H1 (cell line): ENCODE results near the gene KCNMA1. TPM values are rescaled to one million over a fixed set of nuclear protein-coding genes. Genes with fewer than 3 reads are reported as not detected.

Experiments used
- CTCF ChIA-PET: fragments of 300-600 bp; sonication (Branson Sonifier 250); formaldehyde crosslinking; loops from one replicate; lab custom pipeline; 2021; ENCODE audit not compliant: partially characterized antibody; lab: Charles Lee
- POLR2A ChIA-PET: fragments of 300-600 bp; sonication (Branson Sonifier 250); formaldehyde crosslinking; loops from one replicate; lab custom pipeline; 2021; ENCODE audit warnings: inconsistent platforms; ENCODE audit not compliant: partially characterized antibody; lab: Charles Lee
- DNase-seq, 2 experiments: peaks; one replicate each; pipeline versions ENCODE4 v3.0.0 to v3.0.0-alpha.2; 2010 to 2022; ENCODE audit warnings: low spot score in 2 of 2, low read depth in 1 of 2, mixed read lengths in 1 of 2
- FAIRE-seq: peaks from 2 replicates; lab custom pipeline; 2011; peaks lifted over from hg19 to GRCh38; lab: Jason Lieb, UNC
- H2AFZ ChIP-seq: 2 replicates; pipeline ENCODE4 v1.8.1; 2012; ENCODE audit warnings: low read length, inconsistent platforms
- H2AK5ac ChIP-seq: 2 replicates; pipeline ENCODE4 v1.6.1; 2013; ENCODE audit warnings: low read depth, low read length
- H2BK120ac ChIP-seq: replicated peaks from 2 replicates; pipeline ENCODE3; 2013; ENCODE audit warnings: low read depth, low read length, inconsistent platforms
- H2BK12ac ChIP-seq: 2 replicates; pipeline ENCODE4 v1.6.1; 2013; ENCODE audit warnings: low read depth, low read length
- H2BK15ac ChIP-seq: 2 replicates; pipeline ENCODE4 v1.6.1; 2013; ENCODE audit warnings: low read length
- H2BK20ac ChIP-seq: 2 replicates; pipeline ENCODE4 v1.6.1; 2013; ENCODE audit warnings: low read length
- H2BK5ac ChIP-seq: 2 replicates; pipeline ENCODE4 v1.6.1; 2013; ENCODE audit warnings: low read depth, low read length
- H3K14ac ChIP-seq: 2 replicates; pipeline ENCODE4 v1.6.1; 2013; ENCODE audit warnings: inconsistent platforms; ENCODE audit not compliant: insufficient read length
- H3K18ac ChIP-seq: 2 replicates; pipeline ENCODE4 v1.6.1; 2013; ENCODE audit warnings: low read length; ENCODE audit errors: extremely low read depth
- H3K23ac ChIP-seq: 2 replicates; pipeline ENCODE4 v1.6.1; 2013; ENCODE audit warnings: inconsistent platforms; ENCODE audit not compliant: insufficient read length
- H3K23me2 ChIP-seq: 2 replicates; pipeline ENCODE4 v1.6.1; 2013; ENCODE audit warnings: low read depth, low read length
- H3K27ac ChIP-seq: 2 replicates; pipeline ENCODE4 v1.6.1; 2011; ENCODE audit warnings: low read depth, low read length, inconsistent platforms
- H3K27me3 ChIP-seq, 4 experiments: replicated peaks in 1 of 4; 1 replicate in 1 of 4; 2 replicates in 3 of 4; pipeline versions ENCODE4 v1.6.1 to v1.8.1; 2011 to 2013; ENCODE audit warnings: low read length in 3 of 4, mild to moderate bottlenecking in 3 of 4, inconsistent platforms in 2 of 4, mixed read lengths in 2 of 4, moderate library complexity in 1 of 4; ENCODE audit not compliant: control insufficient read depth in 3 of 4, insufficient read depth in 3 of 4; ENCODE audit errors: extremely low read depth in 1 of 4
- H3K36me3 ChIP-seq, 4 experiments: 2 replicates each; pipeline versions ENCODE4 v1.6.1 to v1.8.1; 2011 to 2013; ENCODE audit warnings: mild to moderate bottlenecking in 4 of 4, low read length in 3 of 4, moderate library complexity in 2 of 4, control low read depth in 1 of 4, inconsistent platforms in 1 of 4; ENCODE audit not compliant: insufficient read depth in 4 of 4, control insufficient read depth in 2 of 4
- H3K4ac ChIP-seq: replicated peaks from 2 replicates; pipeline ENCODE3; 2013; ENCODE audit warnings: low read length, low read depth, mixed read lengths, inconsistent platforms; ENCODE audit not compliant: insufficient read length
- H3K4me1 ChIP-seq, 4 experiments: replicated peaks in 1 of 4; 1 replicate in 1 of 4; 2 replicates in 3 of 4; pipeline versions ENCODE4 v1.6.1 to v1.8.1; 2011 to 2013; ENCODE audit warnings: low read length in 3 of 4, inconsistent platforms in 2 of 4, mixed read lengths in 1 of 4; ENCODE audit not compliant: insufficient read depth in 4 of 4, control insufficient read depth in 3 of 4
- H3K4me2 ChIP-seq, 2 experiments: 2 replicates each; pipeline versions ENCODE4 v1.6.1 to v1.8.1; 2011 to 2013; ENCODE audit warnings: low read depth in 2 of 2, low read length in 2 of 2, control low read depth in 1 of 2, inconsistent platforms in 1 of 2, mild to moderate bottlenecking in 1 of 2; ENCODE audit not compliant: insufficient read depth in 1 of 2
- H3K4me3 ChIP-seq, 4 experiments: fragments of 200-600, 300-600 bp in 1 of 4; sonication (generic), shearing (Covaris generic), sonication (Bioruptor Twin) in 1 of 4; 2 replicates each; pipeline versions ENCODE4 v1.5.1 to v1.8.1; 2011 to 2016; ENCODE audit warnings: low read length in 4 of 4, low read depth in 3 of 4, control low read depth in 2 of 4, inconsistent platforms in 2 of 4, mild to moderate bottlenecking in 2 of 4, mixed read lengths in 1 of 4, moderate library complexity in 1 of 4; ENCODE audit not compliant: insufficient read depth in 2 of 4; ENCODE audit errors: extremely low read depth in 1 of 4
- H3K56ac ChIP-seq: replicated peaks from 2 replicates; pipeline ENCODE3; 2013; ENCODE audit warnings: low read depth, mild to moderate bottlenecking, mixed read lengths, low read length, inconsistent platforms; ENCODE audit not compliant: insufficient read length
- H3K79me1 ChIP-seq: 2 replicates; pipeline ENCODE4 v1.6.1; 2013; ENCODE audit warnings: low read depth, low read length, control low read depth
- H3K79me2 ChIP-seq, 2 experiments: 2 replicates each; pipeline versions ENCODE4 v1.6.1 to v1.8.1; 2012 to 2013; ENCODE audit warnings: low read length in 2 of 2, mild to moderate bottlenecking in 2 of 2, inconsistent platforms in 1 of 2; ENCODE audit not compliant: insufficient read depth in 2 of 2, control insufficient read depth in 1 of 2
- H3K9ac ChIP-seq, 4 experiments: replicated peaks in 1 of 4; 1 replicate in 1 of 4; 2 replicates in 3 of 4; pipeline versions ENCODE4 v1.6.1 to v1.8.1; 2011 to 2013; ENCODE audit warnings: low read depth in 3 of 4, low read length in 3 of 4, control low read depth in 2 of 4, mild to moderate bottlenecking in 2 of 4, moderate library complexity in 2 of 4, inconsistent platforms in 1 of 4; ENCODE audit errors: extremely low read depth in 1 of 4
- H3K9me3 ChIP-seq, 2 experiments: 2 replicates each; pipeline versions ENCODE4 v1.6.1 to v1.8.1; 2012 to 2013; ENCODE audit warnings: mild to moderate bottlenecking in 2 of 2, moderate library complexity in 2 of 2, control low read depth in 1 of 2, inconsistent platforms in 1 of 2, low read depth in 1 of 2, low read length in 1 of 2, mixed read lengths in 1 of 2; ENCODE audit not compliant: insufficient read depth in 2 of 2
- H4K20me1 ChIP-seq, 2 experiments: replicated peaks in 1 of 2; 2 replicates each; pipeline versions ENCODE3 to v1.8.1; 2011 to 2013; ENCODE audit warnings: inconsistent platforms in 2 of 2, low read length in 2 of 2, mild to moderate bottlenecking in 1 of 2; ENCODE audit not compliant: insufficient read depth in 2 of 2, control insufficient read depth in 1 of 2
- H4K5ac ChIP-seq: 2 replicates; pipeline ENCODE4 v1.6.1; 2013; ENCODE audit warnings: low read length, low read depth, mixed read lengths, inconsistent platforms; ENCODE audit not compliant: insufficient read length
- H4K8ac ChIP-seq: 2 replicates; pipeline ENCODE4 v1.8.0; 2013; ENCODE audit warnings: mild to moderate bottlenecking, moderate library complexity, low read length, inconsistent platforms; ENCODE audit not compliant: insufficient read depth; ENCODE audit errors: extremely low read depth
- H4K91ac ChIP-seq: replicated peaks from 2 replicates; pipeline ENCODE3; 2013; ENCODE audit warnings: low read length, mixed read lengths, inconsistent platforms; ENCODE audit not compliant: insufficient read length
- ASH2L ChIP-seq: fragments of 200-600, 300-600 bp; sonication (generic); IDR thresholded peaks from one replicate; pipeline ENCODE4 v1.7.1; 2017; ENCODE audit warnings: low read length
- CEBPB ChIP-seq: IDR thresholded peaks from 2 replicates; pipeline ENCODE4 v1.6.1; 2012; ENCODE audit warnings: low read depth, low read length
- CHD1 ChIP-seq: IDR thresholded peaks from 2 replicates; pipeline ENCODE4 v1.6.1; 2012; ENCODE audit warnings: low read depth, low read length, improper control_type of control experiment
- GABPA ChIP-seq: IDR thresholded peaks from 2 replicates; pipeline ENCODE4 v1.6.1; 2011; ENCODE audit warnings: mild to moderate bottlenecking, low read length, moderate library complexity, borderline replicate concordance; ENCODE audit not compliant: insufficient read depth
- KDM5A ChIP-seq: fragments of 200-600 bp; IDR thresholded peaks from 2 replicates; pipeline ENCODE4 v1.7.1; 2012; ENCODE audit warnings: mild to moderate bottlenecking, low read length, inconsistent platforms, mixed read lengths
- NANOG ChIP-seq: IDR thresholded peaks from 2 replicates; pipeline ENCODE4 v1.6.1; 2011; ENCODE audit warnings: low read length, low read depth, mild to moderate bottlenecking, inconsistent platforms; ENCODE audit not compliant: insufficient read depth, poor library complexity, severe bottlenecking
- RAD21 ChIP-seq, 2 experiments: IDR thresholded peaks in 1 of 2; conservative IDR thresholded peaks in 1 of 2; 2 replicates each; pipeline ENCODE4 v1.6.1; 2011; ENCODE audit warnings: low read depth in 2 of 2, low read length in 2 of 2, improper control_type of control experiment in 1 of 2, inconsistent platforms in 1 of 2, mild to moderate bottlenecking in 1 of 2, moderate library complexity in 1 of 2
- SAP30 ChIP-seq: fragments of 300-600 bp; sonication (generic); IDR thresholded peaks from 2 replicates; pipeline ENCODE4 v1.7.1; 2012; ENCODE audit warnings: low read length, moderate library complexity, mild to moderate bottlenecking, inconsistent platforms; ENCODE audit not compliant: insufficient read depth, insufficient replicate concordance
- USF2 ChIP-seq: IDR thresholded peaks from 2 replicates; pipeline ENCODE4 v1.6.1; 2011; ENCODE audit warnings: low read length, improper control_type of control experiment
- WGBS, 2 experiments: shearing (Covaris generic) in 1 of 2; methylation state at CpG; one replicate each; pipeline versions ENCODE4 v1.1.6 to v1.1.7; 2013 to 2015; ENCODE audit warnings: low lambda C conversion rate in 2 of 2, mixed read lengths in 2 of 2, inconsistent platforms in 1 of 2, low coverage in 1 of 2, missing lambda C conversion rate in 1 of 2; ENCODE audit not compliant: insufficient replicate concordance in 2 of 2, insufficient coverage in 1 of 2, insufficient read length in 1 of 2; ENCODE audit errors: extremely low coverage in 1 of 2, missing lambda C conversion rate in 1 of 2; 5-methylcytosine and 5-hydroxymethylcytosine counted together
- polyA plus RNA-seq, 7 experiments: library from polyadenylated mRNA; depleted of rRNA in 3 of 7; stranded (reverse) in 5 of 7; unstranded in 2 of 7; fragments of >200 nt in 5 of 7; fragments of 200-250 nt in 2 of 7; gene quantifications; 1 replicate in 5 of 7; 2 replicates in 1 of 7; 4 replicates in 1 of 7; pipeline versions ENCODE4 v1.2.1 to v1.2.3, GENCODE V29; 2011 to 2013; ENCODE audit warnings: missing spikeins in 2 of 7, mixed read lengths in 2 of 7
- total RNA-seq: library from RNA; stranded (reverse); fragmentation: NEBNext Ultra II Directional; extraction: Animal tissue kit (Norgen Biotek cat#: 25700); gene quantifications from 2 replicates; pipeline ENCODE4 v1.2.1, GENCODE V29; 2021

Gene KCNMA1
- total and polyA plus RNA-seq, 2 of the 8 experiments (the other 6 are each of a cell fraction or from before 2014, with no cell fraction given): 10.2 to 11.1 TPM

GRCh38 chr10:77240041-77240652 lies 397.5 kb downstream of the KCNMA1 start:
- H2BK120ac ChIP-seq: no peak overlapping the region
- no peak for FAIRE-seq
- no peak overlapping the region for H2AFZ ChIP-seq
- H3K4me1 ChIP-seq: peaks cover 0 to 4% (median 0%) of the 10 kb centered on the region in 4 experiments; a peak in 1 of 7 replicates
- no peak overlapping the region for H2AK5ac ChIP-seq
- no peak overlapping the region for H3K23ac ChIP-seq
- H4K91ac ChIP-seq: no peak overlapping the region
- H3K4ac ChIP-seq: no peak overlapping the region
- no peak overlapping the region for H3K56ac ChIP-seq
- H4K8ac ChIP-seq: no peak overlapping the region
- 82% methylated on average over 5 of the region's 5 CpGs; no CpG with 5 or more reads in 1 of the 2 experiments for WGBS, 2 experiments
- H4K5ac ChIP-seq: no peak overlapping the region
- no peak overlapping the region for H2BK5ac ChIP-seq
- H3K14ac ChIP-seq: no peak overlapping the region
- no peak overlapping the region for H2BK20ac ChIP-seq
- H3K23me2 ChIP-seq: no peaks in the 10 kb centered on the region
- H3K79me2 ChIP-seq: no peaks in the 10 kb centered on the region
- no peak overlapping the region for H2BK15ac ChIP-seq
- ChIA-PET POLR2A (no interaction called here), CTCF (interaction anchor here (1.1 to 1.6 kb wide), 6 partner anchors 10 to 66 kb away, joined by 3 to 8 read pairs (median 4); no protein-coding TSS in a partner anchor)
- H3K79me1 ChIP-seq: no peaks in the 10 kb centered on the region
- no peak overlapping the region for H3K27ac ChIP-seq
- H2BK12ac ChIP-seq: no peak overlapping the region
- H3K4me2 ChIP-seq: no peak overlapping the region
- no peaks in the 10 kb centered on the region for H3K9me3 ChIP-seq
- H3K9ac ChIP-seq: no peak overlapping the region
- no peaks in the 10 kb centered on the region for H3K36me3 ChIP-seq
- H3K27me3 ChIP-seq: no peaks in the 10 kb centered on the region
- no peak for DNase-seq
- no peak overlapping the region for H3K18ac ChIP-seq
- no peak overlapping the region for H3K4me3 ChIP-seq
- H4K20me1 ChIP-seq: no peaks in the 10 kb centered on the region
- no peak for TF ChIP-seq KDM5A
- TF ChIP-seq GABPA: no peak
- TF ChIP-seq USF2: no peak
- no peak for TF ChIP-seq RAD21 (IDR thresholded peaks at IDR 0.05 in 1 of 2, conservative IDR thresholded peaks at IDR 0.05 in 1 of 2; ENCODE audit: low read depth in 2 of 2, low read length in 2 of 2)
- no peak for TF ChIP-seq CEBPB
- TF ChIP-seq NANOG: no peak
- no peak for TF ChIP-seq ASH2L
- no peak for TF ChIP-seq CHD1
- no peak for TF ChIP-seq SAP30
